HL-60 (cell line): ENCODE results near the gene UGCG.

ENCODE experiments used
- DNase-seq, 2 experiments: peaks; one replicate each; pipeline ENCODE4 v3.0.0-alpha.2; 2010 to 2020; ENCODE audit warnings: low read depth in 1 of 2, low spot score in 1 of 2
- H3K27ac ChIP-seq: fragments of 250-450 bp; sonication (Bioruptor Pico); replicated peaks from 2 replicates; pipeline ENCODE4 v1.5.1; 2020; ENCODE audit warnings: mild to moderate bottlenecking, moderate library complexity
- H3K27me3 ChIP-seq: fragments of 250-450 bp; sonication (Bioruptor Pico); 2 replicates; pipeline ENCODE4 v1.5.1; 2021; ENCODE audit warnings: mild to moderate bottlenecking, moderate library complexity; ENCODE audit not compliant: insufficient read depth, poor library complexity, severe bottlenecking
- H3K4me3 ChIP-seq: replicated peaks from 2 replicates; pipeline ENCODE4 v1.5.1; 2011; ENCODE audit warnings: mild to moderate bottlenecking, control low read depth, low read length; ENCODE audit not compliant: insufficient read depth
- GABPA ChIP-seq: IDR thresholded peaks from 2 replicates; pipeline ENCODE4 v1.6.1; 2012; ENCODE audit warnings: low read depth
- POLR2AphosphoS5 ChIP-seq: IDR thresholded peaks from 2 replicates; pipeline ENCODE4 v1.6.1; 2012; ENCODE audit warnings: low read depth
- SPI1 ChIP-seq: IDR thresholded peaks from 2 replicates; pipeline ENCODE4 v1.6.1; 2012; ENCODE audit warnings: low read depth, mild to moderate bottlenecking, borderline replicate concordance
- TF ChIP-seq, protein P1 (sequence below): IDR thresholded peaks from one replicate; pipeline ENCODE4 v1.5.1; 2011; ENCODE audit warnings: low read length, control low read depth, inconsistent platforms; ENCODE audit not compliant: insufficient read depth
- TF ChIP-seq, protein P2 (sequence below): IDR thresholded peaks from 2 replicates; pipeline ENCODE4 v1.6.1; 2012; ENCODE audit warnings: low read depth; ENCODE audit not compliant: insufficient replicate concordance

The UGCG gene

DNA sequence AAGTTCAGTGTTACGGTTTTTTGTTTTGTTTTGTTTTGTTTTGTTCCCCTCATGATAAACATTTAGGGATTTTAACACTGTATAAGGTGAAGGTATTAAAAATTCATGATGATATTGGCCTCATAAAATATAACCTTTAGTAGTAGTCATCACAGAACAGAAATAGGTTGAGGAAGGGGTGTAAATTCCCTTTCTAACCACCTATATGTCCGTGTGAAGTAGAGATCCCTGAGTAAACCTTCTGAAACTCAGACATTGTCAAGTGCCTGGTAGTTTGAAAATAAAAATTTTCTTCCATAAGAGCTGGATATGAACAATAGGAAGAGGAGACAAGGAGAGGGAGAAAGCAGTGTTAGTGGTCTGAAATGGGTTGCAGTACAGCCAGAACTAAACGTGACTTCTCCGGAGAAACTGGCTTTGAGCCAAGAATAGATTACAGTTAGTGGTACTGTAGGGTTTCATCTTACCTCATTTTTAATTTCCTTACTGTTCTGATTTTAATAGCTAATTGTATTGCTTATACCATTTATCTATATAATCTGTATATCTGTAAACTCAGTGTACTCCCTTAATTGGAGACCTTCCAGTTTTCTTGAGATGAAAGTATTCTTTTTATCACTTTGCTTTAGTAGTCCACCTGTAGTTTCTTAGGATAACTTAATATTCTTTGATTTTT is 18.3 kb downstream of the UGCG start:
- TF ChIP-seq, protein P1, sequence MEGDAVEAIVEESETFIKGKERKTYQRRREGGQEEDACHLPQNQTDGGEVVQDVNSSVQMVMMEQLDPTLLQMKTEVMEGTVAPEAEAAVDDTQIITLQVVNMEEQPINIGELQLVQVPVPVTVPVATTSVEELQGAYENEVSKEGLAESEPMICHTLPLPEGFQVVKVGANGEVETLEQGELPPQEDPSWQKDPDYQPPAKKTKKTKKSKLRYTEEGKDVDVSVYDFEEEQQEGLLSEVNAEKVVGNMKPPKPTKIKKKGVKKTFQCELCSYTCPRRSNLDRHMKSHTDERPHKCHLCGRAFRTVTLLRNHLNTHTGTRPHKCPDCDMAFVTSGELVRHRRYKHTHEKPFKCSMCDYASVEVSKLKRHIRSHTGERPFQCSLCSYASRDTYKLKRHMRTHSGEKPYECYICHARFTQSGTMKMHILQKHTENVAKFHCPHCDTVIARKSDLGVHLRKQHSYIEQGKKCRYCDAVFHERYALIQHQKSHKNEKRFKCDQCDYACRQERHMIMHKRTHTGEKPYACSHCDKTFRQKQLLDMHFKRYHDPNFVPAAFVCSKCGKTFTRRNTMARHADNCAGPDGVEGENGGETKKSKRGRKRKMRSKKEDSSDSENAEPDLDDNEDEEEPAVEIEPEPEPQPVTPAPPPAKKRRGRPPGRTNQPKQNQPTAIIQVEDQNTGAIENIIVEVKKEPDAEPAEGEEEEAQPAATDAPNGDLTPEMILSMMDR, result no peak
- no peak for TF ChIP-seq SPI1
- no peak for TF ChIP-seq POLR2AphosphoS5
- TF ChIP-seq GABPA, result no peak
- Histone ChIP-seq H3K27me3 (no peaks in the 10 kb centered on the region), H3K4me3 (no peak overlapping the region), H3K27ac (no peak overlapping the region)
- DNase-seq, result no peak

DNA sequence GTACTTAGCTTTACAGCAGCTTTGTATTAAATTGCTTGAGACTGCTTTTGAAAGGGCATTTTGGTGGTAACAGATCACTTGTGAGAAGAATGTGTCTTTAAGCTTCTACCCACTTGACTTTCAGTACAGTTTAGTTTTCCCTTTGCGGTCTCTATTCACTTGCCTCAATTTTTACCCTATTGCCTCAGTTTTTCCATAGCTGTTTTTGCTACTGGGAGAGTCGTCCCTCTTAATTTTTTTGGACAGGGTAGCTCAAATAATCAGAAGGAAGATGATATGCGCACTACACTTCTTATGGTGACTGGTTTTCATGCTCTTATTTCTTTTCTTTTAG is 18.8 kb downstream of the UGCG start:
- H3K4me3 ChIP-seq, result no peak overlapping the region

DNA sequence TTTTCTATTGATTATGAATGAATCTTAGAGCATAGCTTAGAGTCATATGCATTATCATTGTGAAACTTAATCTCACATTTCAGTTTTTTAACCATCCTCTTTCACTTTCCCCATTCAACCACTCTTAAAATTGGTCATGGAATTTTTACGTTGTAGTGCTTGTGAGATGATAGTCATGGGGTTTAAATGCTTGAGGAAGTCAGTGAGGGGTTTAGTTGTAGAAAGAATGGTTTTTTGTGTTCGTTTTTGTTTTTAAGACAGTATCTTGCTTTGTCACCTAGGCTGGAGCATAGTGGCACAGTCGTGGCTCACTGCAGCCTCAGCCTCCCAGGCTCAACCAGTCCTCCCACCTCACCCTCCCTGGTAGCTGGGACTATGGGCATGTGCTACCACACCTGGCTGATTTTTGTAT is 19.6 kb downstream of the UGCG start:
- TF ChIP-seq, protein P1, result no peak
- TF ChIP-seq, protein P2, sequence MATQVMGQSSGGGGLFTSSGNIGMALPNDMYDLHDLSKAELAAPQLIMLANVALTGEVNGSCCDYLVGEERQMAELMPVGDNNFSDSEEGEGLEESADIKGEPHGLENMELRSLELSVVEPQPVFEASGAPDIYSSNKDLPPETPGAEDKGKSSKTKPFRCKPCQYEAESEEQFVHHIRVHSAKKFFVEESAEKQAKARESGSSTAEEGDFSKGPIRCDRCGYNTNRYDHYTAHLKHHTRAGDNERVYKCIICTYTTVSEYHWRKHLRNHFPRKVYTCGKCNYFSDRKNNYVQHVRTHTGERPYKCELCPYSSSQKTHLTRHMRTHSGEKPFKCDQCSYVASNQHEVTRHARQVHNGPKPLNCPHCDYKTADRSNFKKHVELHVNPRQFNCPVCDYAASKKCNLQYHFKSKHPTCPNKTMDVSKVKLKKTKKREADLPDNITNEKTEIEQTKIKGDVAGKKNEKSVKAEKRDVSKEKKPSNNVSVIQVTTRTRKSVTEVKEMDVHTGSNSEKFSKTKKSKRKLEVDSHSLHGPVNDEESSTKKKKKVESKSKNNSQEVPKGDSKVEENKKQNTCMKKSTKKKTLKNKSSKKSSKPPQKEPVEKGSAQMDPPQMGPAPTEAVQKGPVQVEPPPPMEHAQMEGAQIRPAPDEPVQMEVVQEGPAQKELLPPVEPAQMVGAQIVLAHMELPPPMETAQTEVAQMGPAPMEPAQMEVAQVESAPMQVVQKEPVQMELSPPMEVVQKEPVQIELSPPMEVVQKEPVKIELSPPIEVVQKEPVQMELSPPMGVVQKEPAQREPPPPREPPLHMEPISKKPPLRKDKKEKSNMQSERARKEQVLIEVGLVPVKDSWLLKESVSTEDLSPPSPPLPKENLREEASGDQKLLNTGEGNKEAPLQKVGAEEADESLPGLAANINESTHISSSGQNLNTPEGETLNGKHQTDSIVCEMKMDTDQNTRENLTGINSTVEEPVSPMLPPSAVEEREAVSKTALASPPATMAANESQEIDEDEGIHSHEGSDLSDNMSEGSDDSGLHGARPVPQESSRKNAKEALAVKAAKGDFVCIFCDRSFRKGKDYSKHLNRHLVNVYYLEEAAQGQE, result no peak
- TF ChIP-seq GABPA (no peak), POLR2AphosphoS5 (no peak), SPI1 (no peak)
- no peak for DNase-seq
- Histone ChIP-seq H3K4me3 (no peak overlapping the region), H3K27ac (no peak overlapping the region), H3K27me3 (no peaks in the 10 kb centered on the region)

More for the DNA sequence above, 18.8 kb downstream of the UGCG start:
- no peak overlapping the region for H3K27ac ChIP-seq
- TF ChIP-seq, protein P2, result no peak
- TF ChIP-seq GABPA (no peak), SPI1 (no peak)
- H3K27me3 ChIP-seq, result no peaks in the 10 kb centered on the region
- DNase-seq, result no peak

DNA sequence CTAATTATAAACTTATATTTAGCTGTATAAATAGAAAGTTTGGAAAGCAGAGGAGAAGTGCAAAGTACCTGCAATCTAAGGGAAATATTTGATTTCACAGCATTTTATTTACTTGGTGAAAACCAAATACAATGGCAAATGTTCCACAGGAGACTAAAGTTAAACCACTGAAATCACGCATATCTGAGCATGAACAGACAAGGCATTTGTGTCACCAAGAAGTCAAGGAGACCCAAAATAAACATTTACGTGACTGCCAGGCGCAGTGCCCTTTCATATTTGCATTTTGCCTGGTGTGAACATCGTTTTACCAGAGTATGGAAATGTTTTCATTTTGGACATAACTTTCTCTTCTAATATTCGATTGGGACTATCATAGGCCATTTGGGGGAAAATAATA is 20.6 kb downstream of the UGCG start:
- Histone ChIP-seq H3K27ac (no peak overlapping the region), H3K27me3 (no peaks in the 10 kb centered on the region), H3K4me3 (no peak overlapping the region)
- no peak for TF ChIP-seq GABPA
- TF ChIP-seq, protein P2, result no peak
- TF ChIP-seq SPI1, result no peak
- no peak for TF ChIP-seq POLR2AphosphoS5
- TF ChIP-seq, protein P1, result no peak
- DNase-seq, result no peak
